Measurements from ENCODE around the gene CNTN2.

CNTN2 gene

DNA sequence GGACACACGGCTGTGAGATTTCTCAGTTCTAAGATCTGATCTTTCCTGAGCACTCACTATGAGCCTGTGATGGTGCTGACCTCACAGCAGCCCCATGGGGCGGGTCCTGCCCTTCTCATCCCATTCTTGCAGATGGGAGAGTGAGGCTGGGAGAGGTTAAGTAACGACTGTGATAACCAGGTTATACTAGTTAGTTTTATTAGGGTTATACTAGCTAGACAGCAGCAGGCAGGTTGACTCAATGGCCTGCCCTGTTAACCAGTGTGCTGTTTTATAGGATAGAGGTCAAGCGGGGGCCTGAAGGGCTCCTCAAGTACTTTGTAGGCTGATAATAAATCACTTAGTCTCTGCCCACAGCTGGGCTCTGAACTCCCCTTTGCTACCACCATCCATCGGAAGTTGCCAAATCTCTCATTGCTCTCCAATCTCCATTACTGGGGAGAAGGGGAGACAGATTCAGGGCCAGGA is 4.8 kb downstream of the CNTN2 start:
- no peak overlapping the region for H3K27ac ChIP-seq (ENCODE audit: low read depth, low read length)
- H3K9ac ChIP-seq (ENCODE audit: low read length) = no peak overlapping the region
- peaks cover 19% of the 10 kb centered on the region for H3K27me3 ChIP-seq (ENCODE audit: control insufficient read depth, insufficient read depth, low read length)
- no peaks in the 10 kb centered on the region for H3K4me1 ChIP-seq (ENCODE audit: control insufficient read depth, insufficient read depth, low read length)
- H3K36me3 ChIP-seq (ENCODE audit: control insufficient read depth, insufficient read depth, low read length) = no peaks in the 10 kb centered on the region
- no peak overlapping the region for H3K4me3 ChIP-seq (ENCODE audit: low read length)

DNA sequence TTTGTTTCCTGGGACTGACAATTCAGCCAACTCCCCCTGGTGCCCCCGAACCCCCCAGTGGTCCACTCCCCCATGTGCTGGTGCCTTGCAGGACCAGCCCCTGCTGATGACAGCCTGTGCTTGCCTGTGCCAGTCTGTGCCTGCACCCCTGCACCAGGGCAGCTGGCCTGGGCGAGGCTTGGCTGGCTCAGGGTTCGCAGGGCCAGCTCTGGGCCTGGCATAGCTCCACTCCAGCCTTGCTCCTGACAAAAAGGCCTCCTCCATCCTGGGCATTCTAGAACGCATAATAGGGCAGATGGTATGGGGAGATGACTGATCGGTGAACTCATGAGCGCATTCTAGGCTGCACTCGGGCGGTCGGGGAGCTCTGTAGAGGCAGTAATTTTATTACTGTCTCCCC is 5.4 kb downstream of the CNTN2 start:
- Histone ChIP-seq H3K9ac (ENCODE audit: low read length) (no peak overlapping the region), H3K27me3 (ENCODE audit: control insufficient read depth, insufficient read depth, low read length) (peaks cover 19% of the 10 kb centered on the region)

DNA sequence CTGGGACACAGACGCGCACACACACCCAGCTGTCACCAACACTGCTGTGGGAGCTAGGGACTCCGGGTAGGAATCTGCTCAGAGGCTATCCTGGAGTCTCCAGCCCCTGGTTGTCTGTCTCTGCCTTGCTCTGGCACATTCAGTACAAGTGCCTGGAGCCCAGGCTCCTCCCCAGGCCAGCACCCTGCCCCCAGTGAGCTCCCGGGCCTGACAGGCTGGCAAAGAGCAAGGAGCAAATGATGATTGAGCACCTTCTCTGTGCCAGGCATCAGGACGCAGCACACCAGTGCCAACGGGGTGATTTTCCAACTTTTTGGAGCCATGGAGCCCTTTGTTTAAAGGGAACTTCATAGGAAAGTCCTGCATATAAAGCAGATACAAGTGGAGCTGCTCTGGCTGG is 6.5 kb downstream of the CNTN2 start:
- Histone ChIP-seq H3K27ac (ENCODE audit: low read depth, low read length) (no peak overlapping the region), H3K36me3 (ENCODE audit: control insufficient read depth, insufficient read depth, low read length) (no peaks in the 10 kb centered on the region), H3K27me3 (ENCODE audit: control insufficient read depth, insufficient read depth, low read length) (peaks cover 13% of the 10 kb centered on the region), H3K4me1 (ENCODE audit: control insufficient read depth, insufficient read depth, low read length) (no peaks in the 10 kb centered on the region), H3K4me3 (ENCODE audit: low read length) (no peak overlapping the region), H3K9ac (ENCODE audit: low read length) (no peak overlapping the region)

More for the DNA sequence above, 5.4 kb downstream of the CNTN2 start:
- Histone ChIP-seq H3K4me3 (ENCODE audit: low read length) (no peak overlapping the region), H3K27ac (ENCODE audit: low read depth, low read length) (no peak overlapping the region), H3K36me3 (ENCODE audit: control insufficient read depth, insufficient read depth, low read length) (no peaks in the 10 kb centered on the region), H3K4me1 (ENCODE audit: control insufficient read depth, insufficient read depth, low read length) (no peaks in the 10 kb centered on the region)

DNA sequence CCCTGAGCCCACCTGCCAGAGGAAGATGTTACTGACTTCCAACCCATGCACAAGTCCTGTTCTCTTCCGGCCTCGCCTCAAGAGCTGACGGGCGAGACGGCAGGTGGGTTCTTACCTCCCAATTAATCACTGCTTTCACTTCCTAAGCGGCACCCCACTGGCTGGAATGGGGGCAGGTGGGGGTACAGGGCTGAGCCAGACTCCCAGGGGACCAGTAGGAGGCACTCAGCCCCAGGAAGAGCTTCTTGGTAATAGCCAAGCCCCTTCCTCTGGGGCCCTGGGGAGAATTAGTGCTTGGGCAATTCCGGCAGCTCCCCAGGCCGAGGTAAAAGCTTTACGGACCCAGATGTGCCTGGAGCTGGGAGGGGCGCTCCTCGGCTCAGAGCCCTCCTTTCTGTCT is 9.7 kb downstream of the CNTN2 start:
- Histone ChIP-seq H3K27ac (ENCODE audit: low read depth, low read length) (no peak overlapping the region), H3K9ac (ENCODE audit: low read length) (no peak overlapping the region), H3K27me3 (ENCODE audit: control insufficient read depth, insufficient read depth, low read length) (no peaks in the 10 kb centered on the region), H3K36me3 (ENCODE audit: control insufficient read depth, insufficient read depth, low read length) (no peaks in the 10 kb centered on the region), H3K4me3 (ENCODE audit: low read length) (no peak overlapping the region), H3K4me1 (ENCODE audit: control insufficient read depth, insufficient read depth, low read length) (no peaks in the 10 kb centered on the region)

DNA sequence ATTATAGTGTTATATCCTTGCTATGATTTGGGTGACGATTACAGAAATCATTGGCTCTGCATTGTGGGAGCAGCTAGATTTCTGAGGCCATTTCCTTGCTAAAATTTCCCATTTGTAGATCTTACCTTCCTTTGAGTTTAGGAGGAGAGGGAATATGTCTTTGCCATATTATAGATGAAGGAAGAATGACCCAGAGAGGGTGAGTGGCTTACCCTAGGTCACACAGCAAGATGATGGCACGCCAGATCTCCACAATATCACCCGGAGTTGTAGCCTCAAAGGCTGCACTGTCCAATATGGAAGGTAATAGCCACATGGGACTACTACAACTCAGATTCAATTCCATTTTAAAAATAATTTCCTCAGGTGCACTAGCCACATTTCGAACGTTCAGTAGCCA is 10.3 kb downstream of the CNTN2 start:
- no peak overlapping the region for H3K27ac ChIP-seq (ENCODE audit: low read depth, low read length)
- H3K9ac ChIP-seq (ENCODE audit: low read length) = no peak overlapping the region
- no peaks in the 10 kb centered on the region for H3K4me1 ChIP-seq (ENCODE audit: control insufficient read depth, insufficient read depth, low read length)
- H3K36me3 ChIP-seq (ENCODE audit: control insufficient read depth, insufficient read depth, low read length) = no peaks in the 10 kb centered on the region
- no peaks in the 10 kb centered on the region for H3K27me3 ChIP-seq (ENCODE audit: control insufficient read depth, insufficient read depth, low read length)
- no peak overlapping the region for H3K4me3 ChIP-seq (ENCODE audit: low read length)

DNA sequence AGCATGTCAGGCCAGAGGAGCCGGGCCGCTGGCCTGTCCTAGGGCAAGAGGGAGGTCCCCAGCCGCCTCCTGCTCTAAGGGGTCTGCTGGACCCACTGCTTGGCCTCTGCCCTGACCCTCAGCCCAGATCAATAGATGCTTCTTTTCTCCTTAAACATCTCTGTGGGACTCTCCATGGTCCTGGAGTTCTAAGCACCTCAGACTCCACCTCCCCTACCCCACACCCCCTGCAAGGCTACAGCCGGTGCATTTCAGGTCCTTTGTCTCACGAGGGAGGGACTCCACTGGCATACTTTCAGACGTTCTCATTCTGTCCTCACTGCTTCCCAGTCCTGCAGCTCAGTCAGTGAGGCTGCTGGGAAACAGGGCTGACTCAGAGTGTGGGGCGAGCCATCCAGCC is 11.0 kb downstream of the CNTN2 start:
- no peaks in the 10 kb centered on the region for H3K36me3 ChIP-seq (ENCODE audit: control insufficient read depth, insufficient read depth, low read length)
- H3K4me3 ChIP-seq (ENCODE audit: low read length) = no peak overlapping the region
- H3K27me3 ChIP-seq (ENCODE audit: control insufficient read depth, insufficient read depth, low read length) = no peaks in the 10 kb centered on the region
- no peak overlapping the region for H3K27ac ChIP-seq (ENCODE audit: low read depth, low read length)
- H3K9ac ChIP-seq (ENCODE audit: low read length) = no peak overlapping the region
- H3K4me1 ChIP-seq (ENCODE audit: control insufficient read depth, insufficient read depth, low read length) = no peaks in the 10 kb centered on the region

DNA sequence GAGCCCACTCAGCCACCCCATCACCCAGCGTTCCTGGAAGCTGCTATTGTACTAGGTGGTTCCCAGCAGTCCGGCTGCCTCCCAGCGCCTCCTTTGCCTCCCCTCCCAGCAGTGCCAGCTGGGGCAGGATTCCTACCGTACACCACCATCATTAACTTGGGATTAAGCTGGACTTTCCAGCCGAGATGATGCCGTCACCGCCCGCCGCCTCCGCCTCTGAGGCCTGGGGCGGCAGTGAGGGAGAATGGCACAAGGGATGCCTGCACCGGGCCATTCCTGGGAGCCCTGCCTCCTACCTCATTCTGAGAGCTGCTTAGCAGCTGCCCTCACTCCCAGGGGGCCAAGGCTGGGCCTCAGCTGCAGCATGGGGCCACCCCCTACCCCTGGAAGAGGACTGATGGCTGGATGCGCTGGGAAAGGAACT is 13.2 kb downstream of the CNTN2 start:
- no peaks in the 10 kb centered on the region for H3K36me3 ChIP-seq (ENCODE audit: control insufficient read depth, insufficient read depth, low read length)
- H3K27me3 ChIP-seq (ENCODE audit: control insufficient read depth, insufficient read depth, low read length) = no peaks in the 10 kb centered on the region
- H3K4me1 ChIP-seq (ENCODE audit: control insufficient read depth, insufficient read depth, low read length) = no peaks in the 10 kb centered on the region
- no peak overlapping the region for H3K4me3 ChIP-seq (ENCODE audit: low read length)
- H3K9ac ChIP-seq (ENCODE audit: low read length) = no peak overlapping the region
- H3K27ac ChIP-seq (ENCODE audit: low read depth, low read length) = no peak overlapping the region

DNA sequence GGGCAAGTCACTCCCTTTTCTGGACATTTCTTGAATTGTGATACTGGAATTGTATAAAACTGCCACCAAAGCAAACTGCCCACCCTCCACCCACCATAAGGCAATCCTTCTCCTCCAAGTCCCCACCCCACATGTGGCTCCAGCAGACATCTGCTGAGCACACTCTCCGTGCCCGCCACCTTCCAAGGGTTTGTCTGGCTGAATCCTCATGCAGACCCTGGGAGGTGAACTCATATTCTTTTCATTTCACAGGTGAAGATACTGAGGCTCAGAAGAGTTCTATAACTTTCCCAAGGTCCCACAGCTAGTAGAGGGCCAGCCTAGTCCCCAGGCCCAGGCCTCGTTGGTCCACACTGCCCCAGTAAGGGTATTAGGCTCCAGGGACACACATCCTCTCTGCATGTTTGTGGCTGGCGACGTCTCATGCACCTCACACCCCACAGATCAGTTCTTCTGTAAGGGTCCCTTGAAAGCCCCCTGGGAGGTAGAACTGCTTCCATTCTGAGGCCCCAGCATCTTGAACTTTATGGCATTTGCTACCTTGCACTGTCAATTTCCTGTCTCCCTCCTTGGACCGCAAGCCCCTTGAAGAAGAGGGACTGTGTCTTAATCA is 14.1 kb downstream of the CNTN2 start:
- Histone ChIP-seq H3K4me1 (ENCODE audit: control insufficient read depth, insufficient read depth, low read length) (no peaks in the 10 kb centered on the region), H3K9ac (ENCODE audit: low read length) (no peak overlapping the region), H3K27ac (ENCODE audit: low read depth, low read length) (no peak overlapping the region), H3K27me3 (ENCODE audit: control insufficient read depth, insufficient read depth, low read length) (no peaks in the 10 kb centered on the region), H3K36me3 (ENCODE audit: control insufficient read depth, insufficient read depth, low read length) (no peaks in the 10 kb centered on the region), H3K4me3 (ENCODE audit: low read length) (no peak overlapping the region)

DNA sequence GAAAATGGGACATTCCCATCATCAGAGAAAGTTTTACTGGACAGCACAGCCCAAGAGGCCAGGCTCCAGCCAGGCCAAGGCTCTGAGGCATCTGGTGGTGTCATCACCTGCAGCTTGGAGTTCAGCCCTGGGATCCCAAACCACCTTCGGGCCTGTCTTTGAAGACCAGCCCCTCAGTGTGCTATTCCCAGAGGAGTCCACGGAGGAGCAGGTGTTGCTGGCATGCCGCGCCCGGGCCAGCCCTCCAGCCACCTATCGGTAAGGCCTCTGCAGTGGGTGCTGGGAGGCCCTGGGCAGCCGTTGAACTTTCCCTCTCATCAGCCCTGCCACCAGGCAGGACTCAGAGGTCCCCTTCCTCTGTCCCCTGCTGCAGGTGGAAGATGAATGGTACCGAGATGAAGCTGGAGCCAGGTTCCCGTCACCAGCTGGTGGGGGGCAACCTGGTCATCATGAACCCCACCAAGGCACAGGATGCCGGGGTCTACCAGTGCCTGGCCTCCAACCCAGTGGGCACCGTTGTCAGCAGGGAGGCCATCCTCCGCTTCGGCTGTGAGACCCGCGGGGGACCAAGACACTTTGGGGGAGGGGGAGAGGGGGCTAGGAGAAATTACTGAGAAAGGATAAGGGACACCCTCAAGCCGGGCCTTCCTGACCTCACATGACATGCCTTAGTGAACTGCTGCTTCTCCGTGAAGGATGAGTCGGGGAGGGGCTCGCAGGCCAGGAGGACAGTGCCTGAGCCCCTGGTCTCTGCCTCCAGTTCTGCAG is 15.0 kb downstream of the CNTN2 start:
- H3K27me3 ChIP-seq (ENCODE audit: control insufficient read depth, insufficient read depth, low read length) = no peaks in the 10 kb centered on the region
- no peaks in the 10 kb centered on the region for H3K4me1 ChIP-seq (ENCODE audit: control insufficient read depth, insufficient read depth, low read length)
- H3K27ac ChIP-seq (ENCODE audit: low read depth, low read length) = no peak overlapping the region
- H3K36me3 ChIP-seq (ENCODE audit: control insufficient read depth, insufficient read depth, low read length) = no peaks in the 10 kb centered on the region
- H3K4me3 ChIP-seq (ENCODE audit: low read length) = no peak overlapping the region
- H3K9ac ChIP-seq (ENCODE audit: low read length) = no peak overlapping the region

DNA sequence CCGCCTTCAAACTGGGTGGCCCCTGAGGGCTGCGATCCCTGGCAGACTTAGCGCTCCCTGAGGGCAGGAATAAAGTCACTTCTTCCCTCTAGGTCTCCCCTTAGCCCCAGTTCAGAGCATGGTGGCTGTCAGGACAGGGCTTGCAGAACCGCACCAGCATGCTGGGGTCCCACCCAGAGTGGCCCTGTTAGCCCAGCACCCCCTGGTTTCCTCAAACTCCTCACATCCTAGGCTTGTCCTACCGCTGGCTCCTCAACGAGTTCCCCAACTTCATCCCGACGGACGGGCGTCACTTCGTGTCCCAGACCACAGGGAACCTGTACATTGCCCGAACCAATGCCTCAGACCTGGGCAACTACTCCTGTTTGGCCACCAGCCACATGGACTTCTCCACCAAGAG is 15.8 kb downstream of the CNTN2 start:
- Histone ChIP-seq H3K4me1 (ENCODE audit: control insufficient read depth, insufficient read depth, low read length) (no peaks in the 10 kb centered on the region), H3K4me3 (ENCODE audit: low read length) (no peak overlapping the region), H3K36me3 (ENCODE audit: control insufficient read depth, insufficient read depth, low read length) (no peaks in the 10 kb centered on the region), H3K27ac (ENCODE audit: low read depth, low read length) (no peak overlapping the region), H3K27me3 (ENCODE audit: control insufficient read depth, insufficient read depth, low read length) (no peaks in the 10 kb centered on the region), H3K9ac (ENCODE audit: low read length) (no peak overlapping the region)

DNA sequence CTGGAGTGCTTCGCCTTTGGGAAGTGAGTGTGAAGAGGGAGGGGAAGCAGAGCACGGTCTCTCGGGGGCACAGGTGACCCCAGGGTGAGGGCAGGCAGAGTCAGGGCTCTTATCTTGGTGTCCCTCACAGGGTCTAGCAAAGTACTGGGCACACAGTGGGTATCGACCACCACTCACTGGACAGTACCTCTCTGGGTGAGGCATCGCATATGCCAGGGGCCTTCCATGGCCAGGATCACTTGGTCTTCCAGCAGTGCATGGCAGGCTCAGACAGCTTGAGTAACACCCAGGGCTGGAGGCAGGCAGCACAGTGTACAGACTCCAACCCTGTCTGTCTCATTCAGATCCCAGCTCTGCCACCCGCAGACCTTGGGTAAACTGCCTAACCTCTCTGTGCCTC is 16.6 kb downstream of the CNTN2 start:
- no peak overlapping the region for H3K9ac ChIP-seq (ENCODE audit: low read length)
- no peak overlapping the region for H3K4me3 ChIP-seq (ENCODE audit: low read length)
- H3K4me1 ChIP-seq (ENCODE audit: control insufficient read depth, insufficient read depth, low read length) = no peaks in the 10 kb centered on the region
- no peaks in the 10 kb centered on the region for H3K27me3 ChIP-seq (ENCODE audit: control insufficient read depth, insufficient read depth, low read length)
- H3K27ac ChIP-seq (ENCODE audit: low read depth, low read length) = no peak overlapping the region
- H3K36me3 ChIP-seq (ENCODE audit: control insufficient read depth, insufficient read depth, low read length) = no peaks in the 10 kb centered on the region

DNA sequence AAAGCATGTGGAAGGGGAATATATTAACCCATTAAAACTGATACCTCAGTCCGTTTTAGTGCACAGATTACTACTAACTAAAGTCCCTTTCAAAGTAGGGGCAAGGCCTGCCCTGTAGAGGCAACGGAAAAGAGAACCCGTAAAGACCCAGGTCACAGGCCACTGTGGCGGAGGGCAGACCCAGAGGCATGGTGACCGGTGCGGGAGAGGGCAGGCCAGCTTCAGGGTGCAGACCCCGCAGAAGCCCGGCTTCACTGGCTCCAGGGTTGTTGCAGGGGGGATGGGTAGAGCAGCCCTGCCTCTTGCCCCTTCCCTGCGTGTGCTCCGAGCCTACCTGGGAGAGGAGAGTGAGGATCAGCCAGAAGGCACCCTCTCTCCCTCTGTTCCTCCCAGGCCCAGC is 17.7 kb downstream of the CNTN2 start:
- Histone ChIP-seq H3K36me3 (ENCODE audit: control insufficient read depth, insufficient read depth, low read length) (no peaks in the 10 kb centered on the region), H3K9ac (ENCODE audit: low read length) (no peak overlapping the region), H3K4me3 (ENCODE audit: low read length) (no peak overlapping the region), H3K27ac (ENCODE audit: low read depth, low read length) (no peak overlapping the region), H3K27me3 (ENCODE audit: control insufficient read depth, insufficient read depth, low read length) (no peaks in the 10 kb centered on the region), H3K4me1 (ENCODE audit: control insufficient read depth, insufficient read depth, low read length) (no peaks in the 10 kb centered on the region)

DNA sequence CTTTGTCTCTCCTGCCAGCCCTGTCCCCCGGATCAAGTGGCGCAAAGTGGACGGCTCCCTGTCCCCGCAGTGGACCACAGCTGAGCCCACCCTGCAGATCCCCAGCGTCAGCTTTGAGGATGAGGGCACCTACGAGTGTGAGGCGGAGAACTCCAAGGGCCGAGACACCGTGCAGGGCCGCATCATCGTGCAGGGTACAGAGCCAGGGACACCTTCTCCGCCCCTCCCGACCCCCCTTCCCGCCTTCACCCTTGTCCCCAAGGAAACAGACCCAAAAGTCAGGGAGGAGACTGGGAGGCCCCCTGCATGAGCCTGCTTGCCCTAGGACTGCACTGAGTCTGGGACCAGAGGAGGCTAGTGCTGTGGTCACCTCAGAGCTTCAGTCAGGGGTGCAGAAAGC is 18.2 kb downstream of the CNTN2 start:
- Histone ChIP-seq H3K4me3 (ENCODE audit: low read length) (no peak overlapping the region), H3K9ac (ENCODE audit: low read length) (no peak overlapping the region), H3K36me3 (ENCODE audit: control insufficient read depth, insufficient read depth, low read length) (no peaks in the 10 kb centered on the region), H3K27ac (ENCODE audit: low read depth, low read length) (no peak overlapping the region), H3K27me3 (ENCODE audit: control insufficient read depth, insufficient read depth, low read length) (no peaks in the 10 kb centered on the region), H3K4me1 (ENCODE audit: control insufficient read depth, insufficient read depth, low read length) (no peaks in the 10 kb centered on the region)
